Body of pancreas (tissue), 4 donors: Measurements from ENCODE around the gene ST3GAL4. TPM values are rescaled to one million over a fixed set of nuclear protein-coding genes. Genes with fewer than 3 reads are reported as not detected.
A peak's percentile ranks its signal among the peaks of the same experiment; 100 is the strongest.

Experiments used
- ATAC-seq: fragments of 150-250 bp; one replicate; pipeline ENCODE4 v1.9.1; 2016
- DNase-seq, 4 donors: peaks; one replicate each; pipeline ENCODE4 v3.0.0-alpha.2; 2019
- H3K27ac ChIP-seq, 4 donors: fragments of 200-600 bp; sonication (generic); 1 replicate in 3 of 4; 2 replicates in 1 of 4; pipeline versions ENCODE4 v1.5.1 to v1.6.1; 2016 to 2019; ENCODE audit warnings: mild to moderate bottlenecking in 1 of 4, mixed read lengths in 1 of 4, moderate library complexity in 1 of 4
- H3K27me3 ChIP-seq, 2 donors: fragments of 200-600 bp; sonication (generic); one replicate each; pipeline ENCODE4 v1.6.0; 2016; ENCODE audit warnings: mild to moderate bottlenecking in 1 of 2
- H3K36me3 ChIP-seq, 2 donors: fragments of 200-600 bp; sonication (generic); replicated peaks in 1 of 2; 2 replicates each; pipeline ENCODE4 v1.5.1; 2016; ENCODE audit warnings: low read depth in 2 of 2; ENCODE audit not compliant: insufficient read depth in 1 of 2
- H3K4me1 ChIP-seq: fragments of 200-600 bp; sonication (generic); one replicate; pipeline ENCODE4 v1.6.0; 2016
- H3K4me3 ChIP-seq, 2 donors: fragments of 200-600 bp; sonication (generic); 1 replicate in 1 of 2; 2 replicates in 1 of 2; pipeline ENCODE4 v1.5.1; 2016 to 2019
- H3K9me3 ChIP-seq, 3 donors: fragments of 200-600 bp; sonication (generic); 1 replicate in 2 of 3; 2 replicates in 1 of 3; pipeline ENCODE4 v1.5.1; 2016
- CTCF ChIP-seq, 7 experiments: fragments of 450-650 bp in 4 of 7; fragments of 200-600 bp in 3 of 7; sonication (generic) in 3 of 7; IDR thresholded peaks; one replicate each; pipeline ENCODE4 v1.5.1; 2016 to 2019; ENCODE audit warnings: antibody characterized with exemption in 7 of 7
- POLR2A ChIP-seq, 3 donors: fragments of 450-650 bp; IDR thresholded peaks; one replicate each; pipeline ENCODE4 v1.6.1; 2016; ENCODE audit warnings: antibody characterized with exemption in 3 of 3, mild to moderate bottlenecking in 2 of 3
- WGBS, 2 donors: methylation state at CpG; one replicate each; pipeline ENCODE4 v1.1.5; 2017; 5-methylcytosine and 5-hydroxymethylcytosine counted together
- intact Hi-C: fragments of 100-400 bp; cut with DNase I; formaldehyde crosslinking; loops from one replicate; pipeline ENCODE4 v1.15.1; 2023
- total RNA-seq, 2 donors: library from RNA; depleted of rRNA; stranded (reverse); fragments of >200 nt; gene quantifications; one replicate each; pipeline ENCODE4 v1.1.0, GENCODE V29; 2016

ST3GAL4 gene
- total RNA-seq, 2 donors from 2014 or later, result 7.5 to 14.8 TPM

- WGBS, 2 donors, result 11 to 27% methylated on average over 12 to 21 of the region's 21 CpGs
Observed at GRCh38 chr11:126440792-126441514, 85.5 kb downstream of the ST3GAL4 start.

GRCh38 chr11:126443120-126443519 lies 87.6 kb downstream of the ST3GAL4 start:
- 30 to 40% methylated on average over 9 to 13 of the region's 13 CpGs for WGBS, 2 donors
- H3K27ac ChIP-seq, result no peak overlapping the region
- H3K36me3 ChIP-seq, result no peaks in the 10 kb centered on the region
- DNase-seq (no peak), ATAC-seq (no peak)
- H3K9me3 ChIP-seq, result no peaks in the 10 kb centered on the region
- no peak overlapping the region for H3K4me3 ChIP-seq
- H3K4me1 ChIP-seq, result peaks cover 9% of the 10 kb centered on the region
- H3K27me3 ChIP-seq, result peaks cover 0 to 12% of the 10 kb centered on the region in 2 donors
- intact Hi-C loops, result loop anchor here (10.0 kb wide), 1 partner anchor 562 kb away; the partner anchor contains the start of gene KIRREL3
- TF ChIP-seq CTCF (IDR thresholded peaks at IDR 0.05) (no peak), POLR2A (IDR thresholded peaks at IDR 0.05) (no peak)

More at GRCh38 chr11:126440792-126441514, 85.5 kb downstream of the ST3GAL4 start:
- Histone ChIP-seq H3K36me3 (no peaks in the 10 kb centered on the region), H3K27ac (no peak overlapping the region), H3K4me3 (no peak overlapping the region), H3K27me3 (peaks cover 0 to 12% of the 10 kb centered on the region in 2 donors), H3K9me3 (no peaks in the 10 kb centered on the region), H3K4me1 (peaks cover 9% of the 10 kb centered on the region)
- DNase-seq, result peak; percentile 74 to 81 (median 80)
- intact Hi-C loops, result loop anchor here (10.0 kb wide), 1 partner anchor 564 kb away; the partner anchor contains the start of gene KIRREL3
- peak; percentile 85 for ATAC-seq
- TF ChIP-seq CTCF (IDR thresholded peaks at IDR 0.05) (peak; percentile 91 to 96 (median 95)), POLR2A (IDR thresholded peaks at IDR 0.05) (no peak)

- whole genome bisulfite sequencing, 2 donors, result 46 to 61% methylated on average over 7 of the region's 7 CpGs
- intact Hi-C loops, result loop anchor here (10.0 kb wide), 1 partner anchor 561 kb away; the partner anchor contains the start of gene KIRREL3
- no peak for ATAC-seq
- no peak overlapping the region for H3K4me3 ChIP-seq
- peaks cover 0 to 12% of the 10 kb centered on the region in 2 donors for H3K27me3 ChIP-seq
- no peaks in the 10 kb centered on the region for H3K9me3 ChIP-seq
- no peak overlapping the region for H3K27ac ChIP-seq
- TF ChIP-seq CTCF (IDR thresholded peaks at IDR 0.05) (no peak), POLR2A (IDR thresholded peaks at IDR 0.05) (no peak)
- H3K4me1 ChIP-seq, result peaks cover 9% of the 10 kb centered on the region
- no peak for DNase-seq
- no peaks in the 10 kb centered on the region for H3K36me3 ChIP-seq
Observed at GRCh38 chr11:126444072-126444471, 88.6 kb downstream of the ST3GAL4 start.

- intact Hi-C loops, result loop anchor here (10.0 kb wide), 1 partner anchor 558 kb away; the partner anchor contains the start of gene KIRREL3
- WGBS, 2 donors, result 51 to 94% methylated on average over 5 to 10 of the region's 10 CpGs
- no peak for ATAC-seq
- no peaks in the 10 kb centered on the region for H3K4me1 ChIP-seq
- no peaks in the 10 kb centered on the region for H3K9me3 ChIP-seq
- H3K27me3 ChIP-seq, result no peaks in the 10 kb centered on the region
- no peak overlapping the region for H3K27ac ChIP-seq
- no peak for TF ChIP-seq POLR2A (IDR thresholded peaks at IDR 0.05)
- TF ChIP-seq CTCF (IDR thresholded peaks at IDR 0.05), result no peak
- H3K4me3 ChIP-seq, result no peak overlapping the region
- no peak for DNase-seq
- H3K36me3 ChIP-seq, result no peaks in the 10 kb centered on the region
Observed at GRCh38 chr11:126446581-126446980, 91.1 kb downstream of the ST3GAL4 start.
